H9 (cell line): Measurements from ENCODE around the gene ZNF629. TPM values are rescaled to one million over a fixed set of nuclear protein-coding genes. Genes with fewer than 3 reads are reported as not detected.

Experiments used
- DNase-seq: peaks from one replicate; pipeline ENCODE4 v3.0.0-alpha.2; 2017
- H2AFZ ChIP-seq: one replicate; pipeline ENCODE4 v1.6.1; 2013; ENCODE audit warnings: mild to moderate bottlenecking, low read length, control low read depth, moderate library complexity
- H2AK5ac ChIP-seq: 2 replicates; pipeline ENCODE4 v1.6.1; 2013; ENCODE audit warnings: low read length, control low read depth, mixed read lengths; ENCODE audit not compliant: insufficient read length
- H2BK120ac ChIP-seq: one replicate; pipeline ENCODE4 v1.6.1; 2013; ENCODE audit warnings: low read depth, mild to moderate bottlenecking, low read length, control low read depth, inconsistent platforms; ENCODE audit not compliant: poor library complexity, severe bottlenecking
- H2BK12ac ChIP-seq: 2 replicates; pipeline ENCODE4 v1.6.1; 2013; ENCODE audit warnings: low read length, control low read depth, mixed read lengths, low read depth; ENCODE audit not compliant: insufficient read length
- H2BK15ac ChIP-seq: 2 replicates; pipeline ENCODE4 v1.6.1; 2013; ENCODE audit warnings: low read depth, low read length, control low read depth
- H2BK20ac ChIP-seq: one replicate; pipeline ENCODE4 v1.6.1; 2013; ENCODE audit warnings: low read depth, mild to moderate bottlenecking, low read length, control low read depth, inconsistent platforms; ENCODE audit not compliant: poor library complexity, severe bottlenecking
- H2BK5ac ChIP-seq: 2 replicates; pipeline ENCODE4 v1.6.1; 2013; ENCODE audit warnings: low read length, control low read depth, mixed read lengths; ENCODE audit not compliant: insufficient read length
- H3K14ac ChIP-seq: 2 replicates; pipeline ENCODE4 v1.6.1; 2013; ENCODE audit warnings: low read length, control low read depth; ENCODE audit not compliant: insufficient read depth
- H3K18ac ChIP-seq: 2 replicates; pipeline ENCODE4 v1.6.1; 2013; ENCODE audit warnings: low read depth, mild to moderate bottlenecking, mixed read lengths, low read length, control low read depth; ENCODE audit not compliant: insufficient read length
- H3K23ac ChIP-seq: 2 replicates; pipeline ENCODE4 v1.6.1; 2013; ENCODE audit warnings: low read length, control low read depth, mixed read lengths, low read depth; ENCODE audit not compliant: insufficient read length
- H3K23me2 ChIP-seq: 2 replicates; pipeline ENCODE4 v1.6.1; 2013; ENCODE audit warnings: low read depth, mild to moderate bottlenecking, mixed read lengths, low read length, control low read depth; ENCODE audit not compliant: insufficient read length, poor library complexity, severe bottlenecking
- H3K27ac ChIP-seq: 2 replicates; pipeline ENCODE4 v1.5.1; 2013; ENCODE audit warnings: low read length, control low read depth, mixed read lengths, low read depth; ENCODE audit not compliant: insufficient read length
- H3K27me3 ChIP-seq: 2 replicates; pipeline ENCODE4 v1.6.1; 2013; ENCODE audit warnings: low read length, control low read depth, inconsistent platforms; ENCODE audit not compliant: insufficient read depth
- H3K4ac ChIP-seq: 2 replicates; pipeline ENCODE4 v1.6.1; 2013; ENCODE audit warnings: low read depth, mild to moderate bottlenecking, control low read depth, inconsistent platforms, low read length, moderate library complexity
- H3K4me1 ChIP-seq: 2 replicates; pipeline ENCODE4 v1.6.1; 2013; ENCODE audit warnings: low read length, control low read depth, inconsistent platforms; ENCODE audit not compliant: insufficient read depth
- H3K4me2 ChIP-seq: 2 replicates; pipeline ENCODE4 v1.6.1; 2013; ENCODE audit warnings: low read length, control low read depth, mixed read lengths; ENCODE audit not compliant: insufficient read length, insufficient read depth
- H3K56ac ChIP-seq: 2 replicates; pipeline ENCODE4 v1.6.1; 2013; ENCODE audit warnings: low read depth, mild to moderate bottlenecking, mixed read lengths, low read length, control low read depth; ENCODE audit not compliant: insufficient read length
- H3K79me1 ChIP-seq: 2 replicates; pipeline ENCODE4 v1.6.1; 2013; ENCODE audit warnings: low read depth, mild to moderate bottlenecking, moderate library complexity, low read length, control low read depth, inconsistent platforms; ENCODE audit not compliant: insufficient read depth, poor library complexity, severe bottlenecking
- H3K79me2 ChIP-seq: 2 replicates; pipeline ENCODE4 v1.6.1; 2013; ENCODE audit warnings: low read length, control low read depth, inconsistent platforms; ENCODE audit not compliant: insufficient read depth
- H3K9ac ChIP-seq: 2 replicates; pipeline ENCODE4 v1.6.1; 2013; ENCODE audit warnings: low read length, control low read depth, mixed read lengths; ENCODE audit not compliant: insufficient read length; ENCODE audit errors: extremely low read depth
- H3K9me3 ChIP-seq: one replicate; pipeline ENCODE4 v1.6.1; 2013; ENCODE audit warnings: low read depth, low read length, inconsistent platforms; ENCODE audit not compliant: control insufficient read depth
- H3T11ph ChIP-seq: one replicate; pipeline ENCODE4 v1.6.1; 2013; ENCODE audit warnings: mild to moderate bottlenecking, low read length, control low read depth, inconsistent platforms
- H4K20me1 ChIP-seq: one replicate; pipeline ENCODE4 v1.6.1; 2013; ENCODE audit not compliant: control insufficient read depth, insufficient read length, insufficient read depth
- H4K5ac ChIP-seq: 2 replicates; pipeline ENCODE4 v1.6.1; 2013; ENCODE audit warnings: low read depth, mild to moderate bottlenecking, mixed read lengths, low read length, control low read depth; ENCODE audit not compliant: insufficient read length
- H4K8ac ChIP-seq: replicated peaks from 2 replicates; pipeline ENCODE4 v1.6.1; 2013; ENCODE audit warnings: low read length, control low read depth, mixed read lengths, low read depth; ENCODE audit not compliant: insufficient read length
- H4K91ac ChIP-seq: 2 replicates; pipeline ENCODE4 v1.6.1; 2013; ENCODE audit warnings: low read depth, mild to moderate bottlenecking, moderate library complexity, mixed read lengths, low read length, control low read depth; ENCODE audit not compliant: insufficient read length
- H3K27ac Mint-ChIP-seq, 3 experiments: 2 replicates in 2 of 3; 3 replicates in 1 of 3; pipeline ENCODE4 v1.8.0; 2020 to 2021; ENCODE audit warnings: mixed read lengths in 3 of 3, mild to moderate bottlenecking in 1 of 3, moderate library complexity in 1 of 3
- H3K27me3 Mint-ChIP-seq: 2 replicates; pipeline ENCODE4 v1.8.0; 2021; ENCODE audit warnings: low read depth, mild to moderate bottlenecking, moderate library complexity, mixed read lengths
- H3K36me3 Mint-ChIP-seq, 3 experiments: 2 replicates in 2 of 3; 3 replicates in 1 of 3; pipeline ENCODE4 v1.8.0; 2020 to 2021; ENCODE audit warnings: low read depth in 3 of 3, mixed read lengths in 3 of 3; ENCODE audit not compliant: insufficient read depth in 1 of 3
- H3K4me1 Mint-ChIP-seq, 2 experiments: 2 replicates each; pipeline ENCODE4 v1.8.0; 2020; ENCODE audit warnings: mixed read lengths in 2 of 2
- H3K4me3 Mint-ChIP-seq, 2 experiments: 2 replicates in 1 of 2; 3 replicates in 1 of 2; pipeline ENCODE4 v1.8.0; 2020 to 2021; ENCODE audit warnings: mild to moderate bottlenecking in 2 of 2, mixed read lengths in 2 of 2, moderate library complexity in 1 of 2
- H3K9me3 Mint-ChIP-seq, 2 experiments: 2 replicates in 1 of 2; 3 replicates in 1 of 2; pipeline ENCODE4 v1.8.0; 2020; ENCODE audit warnings: mild to moderate bottlenecking in 2 of 2, mixed read lengths in 2 of 2, moderate library complexity in 1 of 2
- WGBS: extraction: QIAGEN DNeasy Blood & Tissue Kit; methylation state at CpG from one replicate; pipeline ENCODE4 v1.1.7; 2013; ENCODE audit warnings: missing lambda C conversion rate, low lambda C conversion rate, mixed read lengths; ENCODE audit not compliant: insufficient read length; ENCODE audit errors: extremely low coverage; 5-methylcytosine and 5-hydroxymethylcytosine counted together
- total RNA-seq: library from RNA; stranded (reverse); gene quantifications from 2 replicates; pipeline ENCODE4 v1.2.1, GENCODE V29; 2021
- TF ChIP-seq, protein P1 (sequence below): fragments of 200-600 bp; sonication (generic); conservative IDR thresholded peaks from 3 replicates; pipeline ENCODE4 v1.8.0; 2021; ENCODE audit warnings: antibody characterized with exemption, mild to moderate bottlenecking

The ZNF629 gene
- total RNA-seq, 1 experiment from 2014 or later, result 20.0 TPM

DNA sequence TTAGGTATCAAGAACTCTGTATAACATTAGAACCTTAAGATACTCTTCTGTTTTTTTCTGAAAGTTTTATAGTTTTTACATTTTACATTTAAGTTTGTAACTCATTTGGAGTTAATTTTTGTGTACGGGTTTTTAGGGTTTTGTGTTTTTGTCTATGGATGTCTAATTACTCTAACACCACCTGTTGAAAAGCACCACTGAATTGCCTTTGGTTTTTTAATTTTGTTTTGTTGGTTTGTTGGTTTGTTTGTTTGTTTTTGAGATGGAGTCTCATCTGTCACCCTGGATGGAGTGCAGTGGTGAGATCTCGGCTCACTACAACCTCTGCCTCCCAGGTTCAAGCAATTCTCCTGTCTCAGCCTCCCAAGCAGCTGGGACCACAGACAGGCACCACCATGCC, 29.8 kb upstream of the ZNF629 start:
- WGBS, result 100% methylated on average over 1 of the region's 2 CpGs
- no peak overlapping the region for H2BK12ac ChIP-seq
- H4K20me1 ChIP-seq, result no peaks in the 10 kb centered on the region
- no peak overlapping the region for H3K4ac ChIP-seq
- H2BK15ac ChIP-seq, result no peak overlapping the region
- no peaks in the 10 kb centered on the region for H3K79me1 ChIP-seq
- Mint-ChIP-seq H3K4me3 (no peak overlapping the region), H3K27me3 (peaks cover 41% of the 10 kb centered on the region), H3K36me3 (0 out of 7 replicates have a peak, but pooled peaks cover 0 to 2% (median 0%) of the 10 kb centered on the region in 3 experiments), H3K9me3 (no peaks in the 10 kb centered on the region; a peak in 1 of 5 replicates), H3K27ac (no peak overlapping the region), H3K4me1 (peaks cover 3 to 4% of the 10 kb centered on the region in 2 experiments)
- H3K14ac ChIP-seq, result no peak overlapping the region
- H3K9me3 ChIP-seq, result no peaks in the 10 kb centered on the region
- H3K18ac ChIP-seq, result no peak overlapping the region
- no peak overlapping the region for H3K9ac ChIP-seq
- no peak overlapping the region for H3T11ph ChIP-seq
- H4K91ac ChIP-seq, result no peak overlapping the region
- no peak overlapping the region for H3K27ac ChIP-seq
- no peak overlapping the region for H2BK20ac ChIP-seq
- H3K79me2 ChIP-seq, result no peaks in the 10 kb centered on the region
- no peak overlapping the region for H2BK5ac ChIP-seq
- no peak overlapping the region for H3K56ac ChIP-seq
- TF ChIP-seq, protein P1, sequence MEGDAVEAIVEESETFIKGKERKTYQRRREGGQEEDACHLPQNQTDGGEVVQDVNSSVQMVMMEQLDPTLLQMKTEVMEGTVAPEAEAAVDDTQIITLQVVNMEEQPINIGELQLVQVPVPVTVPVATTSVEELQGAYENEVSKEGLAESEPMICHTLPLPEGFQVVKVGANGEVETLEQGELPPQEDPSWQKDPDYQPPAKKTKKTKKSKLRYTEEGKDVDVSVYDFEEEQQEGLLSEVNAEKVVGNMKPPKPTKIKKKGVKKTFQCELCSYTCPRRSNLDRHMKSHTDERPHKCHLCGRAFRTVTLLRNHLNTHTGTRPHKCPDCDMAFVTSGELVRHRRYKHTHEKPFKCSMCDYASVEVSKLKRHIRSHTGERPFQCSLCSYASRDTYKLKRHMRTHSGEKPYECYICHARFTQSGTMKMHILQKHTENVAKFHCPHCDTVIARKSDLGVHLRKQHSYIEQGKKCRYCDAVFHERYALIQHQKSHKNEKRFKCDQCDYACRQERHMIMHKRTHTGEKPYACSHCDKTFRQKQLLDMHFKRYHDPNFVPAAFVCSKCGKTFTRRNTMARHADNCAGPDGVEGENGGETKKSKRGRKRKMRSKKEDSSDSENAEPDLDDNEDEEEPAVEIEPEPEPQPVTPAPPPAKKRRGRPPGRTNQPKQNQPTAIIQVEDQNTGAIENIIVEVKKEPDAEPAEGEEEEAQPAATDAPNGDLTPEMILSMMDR, result no peak
- no peaks in the 10 kb centered on the region for H3K23me2 ChIP-seq
- no peak overlapping the region for H2AK5ac ChIP-seq
- H3K27me3 ChIP-seq, result no peaks in the 10 kb centered on the region
- no peak overlapping the region for H3K23ac ChIP-seq
- H2BK120ac ChIP-seq, result no peak overlapping the region
- no peak overlapping the region for H3K4me2 ChIP-seq
- no peak overlapping the region for H2AFZ ChIP-seq
- H4K8ac ChIP-seq, result no peak overlapping the region
- no peaks in the 10 kb centered on the region for H3K4me1 ChIP-seq
- H4K5ac ChIP-seq, result no peak overlapping the region
- DNase-seq, result no peak
